ENCODE data around the gene HAGHL. TPM values are rescaled to one million over a fixed set of nuclear protein-coding genes. Genes with fewer than 3 reads are reported as not detected.
A peak's percentile ranks its signal among the peaks of the same experiment; 100 is the strongest.
"Not testable (repeated sequence)": the region's sequence is repeated elsewhere in the genome, so short reads cannot be mapped to it uniquely, and the experiment has no call there.

HAGHL gene
- total RNA-seq, 4 donors from 2014 or later: 1.7 to 5.7 (median 4.8) TPM; not detected in 1

DNA sequence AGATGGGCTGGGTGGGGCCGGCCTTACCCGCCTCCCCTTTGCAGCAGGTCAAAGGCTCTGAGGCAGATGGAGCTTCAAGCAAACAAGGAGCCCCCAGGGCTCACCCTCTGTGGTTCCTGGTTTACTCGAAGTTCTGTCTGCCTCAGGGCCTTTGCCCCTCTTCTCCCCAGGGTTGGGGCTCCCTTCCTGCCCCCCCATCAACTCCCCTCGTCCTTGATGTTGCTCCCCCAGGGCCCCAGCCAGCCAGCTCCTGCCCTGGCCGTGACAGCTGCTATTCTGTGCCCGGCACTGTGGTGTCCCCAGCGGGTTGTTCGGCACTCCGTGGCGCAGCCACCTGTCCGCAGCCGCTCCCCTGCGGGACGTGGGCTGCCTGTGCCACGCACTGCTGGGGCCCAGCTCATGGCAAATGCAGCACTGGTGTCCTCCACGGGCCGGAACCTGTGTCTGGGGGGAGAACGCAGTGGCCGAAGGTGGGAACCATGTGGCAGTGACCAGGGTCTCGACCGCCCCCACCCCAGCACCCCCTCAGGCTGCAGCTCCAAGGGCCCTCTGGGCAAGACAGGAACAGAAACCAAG is 16.3 kb upstream of the HAGHL start:
- Histone ChIP-seq H3K4me1 (peaks cover 21 to 77% (median 23%) of the 10 kb centered on the region in 3 donors), H3K27ac (no peak overlapping the region), H3K4me3 (no peak overlapping the region), H3K9me3 (no peaks in the 10 kb centered on the region), H3K36me3 (no peaks in the 10 kb centered on the region), H3K27me3 (peaks cover 6 to 82% (median 34%) of the 10 kb centered on the region in 4 donors)
- TF ChIP-seq CTCF (IDR thresholded peaks at IDR 0.05) (no peak), POLR2A (IDR thresholded peaks at IDR 0.05) (no peak)
- 10 to 35% methylated on average over 2 to 6 of the region's 21 CpGs for WGBS, 2 donors
- DNase-seq: no peak
- intact Hi-C loops (cut with DNase I): loop anchor here (5.0 kb wide), 1 partner anchor 77 kb away; the partner anchor contains the start of genes CHTF18 and RPUSD1

- H3K36me3 ChIP-seq: no peaks in the 10 kb centered on the region
- peaks cover 8 to 82% (median 33%) of the 10 kb centered on the region in 4 donors for H3K27me3 ChIP-seq
- 56 to 71% methylated on average over 2 to 3 of the region's 12 CpGs for WGBS, 2 donors
- peaks cover 21 to 78% (median 25%) of the 10 kb centered on the region in 3 donors for H3K4me1 ChIP-seq
- intact Hi-C loops (cut with DNase I): loop anchor here (5.0 kb wide), 1 partner anchor 76 kb away; the partner anchor contains the start of genes CHTF18 and RPUSD1
- H3K27ac ChIP-seq: no peak overlapping the region
- DNase-seq: no peak
- TF ChIP-seq CTCF (IDR thresholded peaks at IDR 0.05) (no peak), POLR2A (IDR thresholded peaks at IDR 0.05) (no peak)
- no peak overlapping the region for H3K4me3 ChIP-seq
- no peaks in the 10 kb centered on the region for H3K9me3 ChIP-seq
Observed at GRCh38 chr16:711084-711483, 15.8 kb upstream of the HAGHL start.

DNA sequence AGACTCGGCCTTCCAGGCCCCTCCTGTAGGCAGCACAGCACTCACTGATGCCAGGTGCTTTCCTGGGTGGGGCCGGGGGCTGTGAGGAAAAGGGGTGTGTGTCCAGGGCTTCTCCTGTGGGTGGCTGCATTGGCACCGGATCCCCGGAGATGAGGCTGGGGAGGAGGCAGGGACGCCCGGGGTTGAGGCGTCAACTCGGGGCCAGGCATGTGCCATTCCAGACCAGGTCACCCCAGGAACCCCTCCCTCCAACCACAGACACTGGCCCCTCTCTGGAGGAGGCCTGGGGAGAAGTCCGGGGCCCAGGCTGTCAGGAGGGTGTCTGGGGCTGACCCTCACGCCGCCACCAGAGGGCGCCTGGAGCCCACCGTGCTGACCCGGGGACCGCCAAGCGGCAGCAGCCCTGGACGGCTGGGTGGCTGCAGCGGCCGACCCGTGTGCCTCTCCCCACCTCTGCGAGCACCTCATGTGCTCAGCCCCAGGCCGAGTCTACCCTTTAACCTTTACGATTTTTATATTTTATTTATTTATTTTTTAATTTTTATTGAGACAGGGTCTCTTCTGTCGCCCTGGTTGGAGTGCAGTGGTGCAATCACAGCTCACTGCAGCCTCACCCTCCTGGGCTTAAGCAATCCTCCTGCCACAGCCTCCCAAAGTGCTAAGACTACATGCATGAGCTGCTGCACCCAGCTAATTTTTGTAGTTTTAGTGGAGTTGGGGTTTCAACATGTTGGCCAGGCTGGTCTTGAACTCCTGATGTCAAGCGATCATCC is 15.2 kb upstream of the HAGHL start:
- TF ChIP-seq CTCF (IDR thresholded peaks at IDR 0.05) (peak; percentile 89 to 94 (median 91)), POLR2A (IDR thresholded peaks at IDR 0.05) (no peak)
- H3K4me3 ChIP-seq: no peak overlapping the region
- H3K36me3 ChIP-seq: no peaks in the 10 kb centered on the region
- intact Hi-C loops (cut with DNase I): loop anchor here (5.0 kb wide), 1 partner anchor 76 kb away; the partner anchor contains the start of genes CHTF18 and RPUSD1
- DNase-seq: no peak
- H3K9me3 ChIP-seq: no peaks in the 10 kb centered on the region
- peaks cover 6 to 82% (median 29%) of the 10 kb centered on the region in 4 donors for H3K27me3 ChIP-seq
- peaks cover 23 to 78% (median 26%) of the 10 kb centered on the region in 3 donors for H3K4me1 ChIP-seq
- WGBS, 2 donors: 7 to 10% methylated on average over 8 to 17 of the region's 25 CpGs
- H3K27ac ChIP-seq: no peak overlapping the region

DNA sequence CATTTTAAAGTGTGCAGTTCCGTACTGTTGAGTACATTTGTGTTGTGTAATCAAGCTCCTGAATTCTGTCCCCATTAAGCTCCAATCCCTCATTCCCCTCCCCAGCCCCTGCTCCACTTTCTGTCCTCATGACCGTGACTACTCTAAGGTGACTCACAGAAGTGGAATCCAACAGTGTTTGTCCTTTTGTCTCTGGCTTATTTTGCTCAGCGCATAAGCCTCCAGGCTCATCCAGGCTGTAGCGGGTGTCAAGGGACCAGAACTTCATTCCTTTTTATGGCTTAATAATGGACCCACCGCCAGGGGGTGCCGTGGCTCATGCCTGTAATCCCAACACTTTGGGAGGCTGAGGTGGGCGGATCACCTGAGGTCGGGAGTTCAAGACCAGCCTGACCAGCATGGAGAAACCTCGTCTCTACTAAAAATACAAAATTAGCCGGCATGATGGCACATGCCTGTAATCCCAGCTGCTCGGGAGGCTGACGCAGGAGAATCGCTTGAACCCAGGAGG is 14.1 kb upstream of the HAGHL start:
- intact Hi-C loops (cut with DNase I): loop anchor here (5.0 kb wide), 1 partner anchor 75 kb away; the partner anchor contains the start of genes CHTF18 and RPUSD1
- H3K4me1 ChIP-seq: peaks cover 23 to 75% (median 26%) of the 10 kb centered on the region in 3 donors
- H3K36me3 ChIP-seq, H3K4me3 ChIP-seq, DNase-seq, H3K9me3 ChIP-seq, H3K27ac ChIP-seq: not testable (repeated sequence)
- 18 to 25% methylated on average over 4 to 8 of the region's 13 CpGs for WGBS, 2 donors
- TF ChIP-seq CTCF (IDR thresholded peaks at IDR 0.05): peak in 5 of 6 experiments; percentile 38 to 70 (median 42)
- peaks cover 6 to 82% (median 25%) of the 10 kb centered on the region in 4 donors for H3K27me3 ChIP-seq

Measured in esophagus squamous epithelium (tissue), 5 donors.